Activated gamma-delta T cell treated with anti-CD3 and anti-CD28 coated beads, Interleukin-2, amount 50 U/mL, for 16 hours (primary cell): Measurements from ENCODE around the gene ATF2.

Source experiments
- DNase-seq: peaks from one replicate; pipeline ENCODE4 v3.0.0-alpha.2; 2020; ENCODE audit warnings: low read depth

ATF2 gene, protein sequence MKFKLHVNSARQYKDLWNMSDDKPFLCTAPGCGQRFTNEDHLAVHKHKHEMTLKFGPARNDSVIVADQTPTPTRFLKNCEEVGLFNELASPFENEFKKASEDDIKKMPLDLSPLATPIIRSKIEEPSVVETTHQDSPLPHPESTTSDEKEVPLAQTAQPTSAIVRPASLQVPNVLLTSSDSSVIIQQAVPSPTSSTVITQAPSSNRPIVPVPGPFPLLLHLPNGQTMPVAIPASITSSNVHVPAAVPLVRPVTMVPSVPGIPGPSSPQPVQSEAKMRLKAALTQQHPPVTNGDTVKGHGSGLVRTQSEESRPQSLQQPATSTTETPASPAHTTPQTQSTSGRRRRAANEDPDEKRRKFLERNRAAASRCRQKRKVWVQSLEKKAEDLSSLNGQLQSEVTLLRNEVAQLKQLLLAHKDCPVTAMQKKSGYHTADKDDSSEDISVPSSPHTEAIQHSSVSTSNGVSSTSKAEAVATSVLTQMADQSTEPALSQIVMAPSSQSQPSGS

DNA sequence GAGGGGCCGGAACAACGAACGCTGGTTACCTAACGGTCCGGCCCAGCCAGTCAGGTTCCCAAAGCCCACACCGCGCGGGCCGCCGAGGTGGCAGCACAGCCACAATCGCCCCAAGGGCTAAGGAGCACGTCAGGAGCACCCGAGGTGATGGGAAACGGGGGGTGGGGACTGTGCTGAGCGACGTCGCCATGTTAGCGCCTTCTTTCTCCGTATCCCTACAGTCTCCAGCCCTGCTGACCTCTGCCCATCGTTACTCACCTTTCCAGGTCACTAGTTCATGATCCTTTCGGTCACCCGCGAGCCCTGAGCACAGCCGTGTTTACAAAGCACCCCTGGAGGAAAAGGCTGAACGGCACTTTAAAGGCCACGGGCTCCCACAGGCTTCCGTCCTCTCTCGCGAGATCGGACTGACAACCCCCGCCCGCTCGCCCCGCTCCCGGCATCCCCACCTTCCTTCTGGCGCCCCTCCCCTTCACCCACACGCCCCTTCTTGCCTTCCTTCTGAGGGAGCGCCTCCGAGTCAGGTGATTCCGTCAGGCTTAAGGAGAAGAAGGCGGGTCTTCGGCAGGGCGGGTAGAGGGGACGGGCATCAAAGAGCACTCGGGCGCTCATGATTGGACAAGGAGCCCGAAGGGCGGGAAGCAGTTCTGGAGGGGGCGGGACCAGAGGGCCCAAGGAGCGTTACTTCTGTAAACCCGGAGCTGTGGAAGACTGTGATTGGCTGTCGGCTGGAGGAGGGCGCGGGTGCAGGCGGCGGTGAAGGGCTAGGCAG lies at the start of gene ATF2:
Gene ATF2 (minus strand): TSS at position 412 of the 772 bp plus-strand sequence. CDS start 31,760 bp downstream, outside the sequence.
- peak; percentile 97 for DNase-seq

DNA sequence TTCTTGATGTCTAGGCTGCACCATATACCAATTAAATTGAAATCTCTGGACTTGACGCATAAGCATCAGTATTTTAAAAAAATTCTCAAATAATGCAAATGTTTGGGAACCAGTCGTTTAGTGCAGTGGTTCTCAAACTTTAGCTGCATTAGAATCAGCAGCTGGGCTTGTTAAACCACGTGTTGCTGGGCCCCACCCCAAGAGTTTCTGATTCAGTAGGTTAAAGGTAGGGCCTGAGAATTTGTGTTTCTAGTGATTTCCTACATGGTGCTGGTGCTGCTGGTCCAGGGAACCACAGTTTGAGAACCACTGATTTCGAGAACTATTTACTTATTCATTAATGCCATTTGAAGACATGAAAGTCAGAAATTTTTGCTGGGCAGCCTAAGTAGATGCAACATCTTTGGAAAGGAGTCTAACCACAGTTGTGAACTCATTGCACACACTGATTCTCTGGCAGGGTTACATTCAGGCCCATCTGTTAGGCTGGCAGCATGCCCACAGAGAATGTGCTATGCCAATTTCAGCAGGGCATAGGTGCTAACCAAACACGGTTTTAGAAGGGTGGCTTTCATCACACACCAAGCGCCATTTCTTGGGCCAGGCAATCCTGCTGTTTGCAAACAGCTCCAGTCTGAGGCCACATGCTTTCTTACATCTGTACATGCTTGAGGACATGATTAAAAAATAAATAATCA lies 39.9 kb upstream of the ATF2 start:
- no peak for DNase-seq

DNA sequence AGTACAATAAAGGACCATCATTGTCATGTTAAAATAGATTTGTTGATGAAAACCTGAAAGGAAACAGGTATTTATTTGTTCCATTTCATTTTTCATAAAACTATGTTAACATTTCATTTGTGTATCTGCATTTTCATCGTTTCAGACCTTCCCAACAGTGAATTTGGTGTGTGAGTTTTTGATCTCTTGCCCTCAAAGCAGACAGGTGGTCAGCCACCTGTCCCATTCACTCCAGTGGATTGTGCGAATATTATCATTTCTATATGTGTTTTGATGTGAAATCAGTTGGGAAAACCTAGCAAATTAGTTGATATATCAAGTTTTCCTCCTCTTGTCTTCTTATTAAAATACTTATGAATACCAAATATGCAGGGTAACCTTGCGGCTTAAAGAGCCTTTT lies 38.9 kb upstream of the ATF2 start:
- DNase-seq, result no peak

DNA sequence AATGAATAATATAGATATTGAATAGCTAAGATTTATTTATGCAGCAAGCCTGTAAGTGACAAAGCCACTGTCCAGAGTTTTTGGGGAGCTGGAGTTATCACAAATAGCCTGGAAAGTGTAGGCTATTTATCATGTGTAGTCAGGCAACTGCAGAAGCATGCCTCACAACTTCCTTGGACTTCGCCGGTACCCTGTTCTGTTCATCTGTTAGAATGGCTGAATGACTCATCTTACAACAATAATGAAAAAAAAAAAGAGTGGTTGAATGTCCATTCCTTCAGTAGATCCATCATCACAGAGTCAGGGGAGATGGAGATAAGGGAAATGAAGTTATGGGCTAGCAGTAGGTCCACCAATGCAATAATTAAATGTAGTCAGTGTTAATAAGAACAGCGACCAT lies 37.5 kb upstream of the ATF2 start:
- no peak for DNase-seq

DNA sequence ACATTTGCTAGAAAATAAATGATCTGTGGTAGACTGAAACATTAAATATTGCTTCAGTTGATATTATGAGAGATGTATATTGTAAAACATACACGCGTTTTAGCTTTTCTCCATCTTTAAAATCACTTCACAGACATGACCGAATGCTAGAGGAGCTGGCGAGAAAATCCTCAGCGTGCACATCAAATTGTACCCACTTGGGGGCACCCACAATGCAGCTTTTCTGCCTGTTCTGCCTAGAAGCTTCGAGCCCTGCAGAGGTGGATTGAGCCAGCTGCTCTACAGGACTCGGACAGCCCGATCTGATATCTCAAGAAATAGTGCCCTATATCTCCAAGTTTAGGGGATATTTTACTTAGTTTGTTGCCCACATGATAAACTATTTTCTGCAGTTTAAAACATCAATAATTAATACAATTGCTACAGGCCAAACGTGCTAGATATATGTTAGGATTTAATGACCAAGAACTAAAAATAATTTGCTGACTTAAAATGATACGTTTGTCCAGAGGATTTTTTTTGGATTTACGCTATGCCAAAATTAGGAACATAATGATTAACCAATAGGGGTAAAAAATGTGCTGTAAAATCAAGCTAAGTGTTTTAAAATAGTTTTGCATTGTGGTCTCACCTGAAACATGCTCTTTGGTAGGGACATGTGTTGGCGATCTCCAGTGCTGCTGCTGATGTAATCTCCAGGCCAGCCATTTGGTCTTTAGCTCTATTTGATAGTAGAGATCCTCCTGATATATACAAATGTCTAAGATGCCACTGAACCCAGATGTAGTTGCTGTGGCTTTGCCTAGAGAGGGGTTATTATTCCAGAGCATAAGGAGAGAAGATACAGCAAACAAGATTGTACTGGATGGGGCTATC lies 35.9 kb upstream of the ATF2 start:
- peak; percentile 8 for DNase-seq

DNA sequence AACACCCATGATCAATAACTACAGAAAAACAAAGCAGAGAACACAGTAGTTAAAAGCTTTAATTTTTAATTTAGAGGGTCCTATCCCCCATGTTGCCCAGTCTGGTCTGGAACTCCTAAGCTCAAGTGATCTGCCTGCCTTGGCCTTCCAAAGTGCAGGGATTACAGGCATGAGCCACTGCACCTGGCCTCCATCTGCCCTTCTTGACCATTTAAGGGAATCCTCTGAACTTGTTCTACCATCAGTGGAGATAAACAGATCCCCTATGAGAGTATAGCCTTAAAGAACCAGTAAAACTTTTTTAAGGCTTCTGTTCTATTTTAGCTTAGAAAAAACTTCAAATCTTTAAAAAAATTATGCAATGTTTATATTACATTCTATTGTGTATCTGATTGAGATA lies 27.0 kb upstream of the ATF2 start:
- no peak for DNase-seq

DNA sequence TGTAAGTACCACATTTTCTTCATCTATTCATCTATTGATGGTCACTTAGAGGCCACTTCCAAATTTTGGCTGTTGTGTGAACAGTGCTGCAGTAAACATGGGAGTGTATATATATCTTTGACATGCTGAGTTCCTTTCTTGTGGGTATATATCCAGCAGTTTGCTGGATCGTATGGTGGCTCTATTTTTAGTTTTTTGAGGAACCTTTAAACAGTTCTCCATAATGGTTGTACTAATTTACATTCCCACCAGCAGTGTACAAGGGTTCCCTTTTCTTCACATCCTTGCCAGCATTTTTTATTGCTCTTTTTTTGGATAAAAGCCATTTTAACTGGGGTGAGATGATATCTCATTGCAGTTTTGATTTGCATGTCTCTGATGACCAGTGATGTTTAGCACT lies 20.8 kb upstream of the ATF2 start:
- DNase-seq, result no peak

DNA sequence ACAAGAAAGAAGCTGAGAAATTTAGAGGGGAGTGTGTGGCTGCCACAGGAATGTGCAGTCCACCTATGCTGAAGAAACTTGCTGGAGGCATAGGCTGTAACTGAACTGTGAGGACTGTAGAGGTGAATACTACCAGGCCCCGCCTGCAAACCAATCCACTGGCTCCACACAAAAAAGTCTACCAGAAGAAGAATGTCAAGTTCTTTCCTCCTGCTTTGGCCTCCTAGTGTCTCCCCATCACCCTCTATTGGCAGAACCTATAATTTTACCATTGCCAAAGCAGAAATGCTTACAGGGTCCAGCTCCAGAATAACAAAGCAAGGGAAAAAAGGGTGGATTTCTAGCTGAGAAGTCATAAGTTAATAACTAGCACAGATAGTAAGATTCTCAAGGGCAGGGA lies 19.4 kb upstream of the ATF2 start:
- DNase-seq, result no peak

DNA sequence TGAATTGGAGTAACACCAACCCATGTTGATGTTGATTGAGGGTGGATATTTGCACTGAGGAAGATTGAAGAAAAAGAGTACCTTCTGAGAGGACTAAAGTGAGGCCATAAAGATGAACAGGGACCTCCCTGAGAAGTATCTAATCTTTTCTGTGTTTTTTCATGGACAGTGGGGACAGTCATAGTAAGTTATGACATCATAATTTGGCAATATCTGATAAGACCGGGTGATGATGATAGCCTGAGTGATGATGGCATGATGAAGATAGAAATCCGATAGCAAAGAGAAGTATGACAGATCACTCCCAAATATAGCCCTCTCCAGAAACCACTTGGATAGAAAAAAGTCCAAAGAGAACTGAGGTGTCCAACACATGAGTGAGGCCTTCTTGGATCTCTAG lies 15.7 kb upstream of the ATF2 start:
- no peak for DNase-seq

DNA sequence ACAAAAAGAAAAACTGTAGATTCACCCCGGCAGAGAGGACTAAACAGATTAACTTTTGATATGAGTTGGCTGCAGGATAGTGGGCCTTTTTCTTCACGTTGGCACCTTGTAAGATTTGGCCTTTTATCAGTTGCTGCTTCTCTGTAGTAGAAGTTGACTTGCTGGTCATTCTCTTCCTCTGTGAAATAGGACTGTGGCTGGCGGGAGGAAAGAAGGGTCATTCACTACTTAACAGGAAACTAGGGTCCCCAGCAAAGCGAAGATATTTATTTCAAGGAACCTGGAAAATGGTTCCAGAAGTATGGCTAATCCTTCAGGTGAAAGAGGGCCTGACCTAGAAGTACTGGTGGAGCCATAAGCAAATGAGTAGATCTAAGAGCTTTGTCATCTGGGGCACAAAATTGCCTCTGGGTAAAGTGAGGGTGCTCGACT lies 13.9 kb upstream of the ATF2 start:
- no peak for DNase-seq

DNA sequence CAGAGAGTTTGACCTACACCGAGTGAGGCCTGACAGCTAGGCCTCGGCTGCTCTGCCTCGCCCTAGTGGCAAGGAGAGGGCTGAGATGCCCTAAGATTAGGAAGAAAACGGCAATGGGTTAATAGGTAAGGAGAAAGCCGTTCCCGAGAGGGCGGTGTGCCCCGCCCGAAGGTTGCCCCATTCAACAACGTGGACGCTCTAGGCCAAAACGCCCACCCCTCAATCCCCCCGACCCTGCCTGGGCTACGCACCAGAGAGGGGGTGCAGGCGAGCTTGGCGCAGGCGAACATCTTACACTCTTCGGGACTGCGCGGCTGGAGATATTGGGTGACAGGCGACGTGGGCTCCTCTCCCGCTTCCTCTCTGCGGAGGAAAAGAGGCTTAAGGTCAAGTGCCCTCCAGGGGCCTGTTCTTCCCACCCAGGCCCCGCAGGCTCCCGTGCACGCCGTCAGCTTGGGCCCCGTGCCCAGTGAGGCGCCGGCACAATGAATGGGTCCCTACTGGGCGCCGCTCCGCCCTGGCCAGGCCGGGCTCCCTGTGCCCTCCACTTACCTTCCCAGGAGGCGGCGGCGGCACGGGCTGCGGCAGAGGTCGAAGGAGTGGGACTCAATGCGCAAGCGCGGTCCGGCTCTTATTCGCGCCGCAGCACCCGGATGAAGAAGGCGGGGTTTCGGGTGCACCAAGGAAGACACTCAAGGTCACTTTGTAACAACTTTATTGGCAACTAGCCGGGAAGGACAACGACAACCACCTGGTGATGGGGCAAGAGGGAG lies 13.3 kb upstream of the ATF2 start, which contains the start of gene ATP5MC3:
Gene ATP5MC3 (minus strand): TSS at position 607 of the 773 bp plus-strand sequence. CDS start 317 bp downstream, at position 290.
- DNase-seq, result peak; percentile 83

DNA sequence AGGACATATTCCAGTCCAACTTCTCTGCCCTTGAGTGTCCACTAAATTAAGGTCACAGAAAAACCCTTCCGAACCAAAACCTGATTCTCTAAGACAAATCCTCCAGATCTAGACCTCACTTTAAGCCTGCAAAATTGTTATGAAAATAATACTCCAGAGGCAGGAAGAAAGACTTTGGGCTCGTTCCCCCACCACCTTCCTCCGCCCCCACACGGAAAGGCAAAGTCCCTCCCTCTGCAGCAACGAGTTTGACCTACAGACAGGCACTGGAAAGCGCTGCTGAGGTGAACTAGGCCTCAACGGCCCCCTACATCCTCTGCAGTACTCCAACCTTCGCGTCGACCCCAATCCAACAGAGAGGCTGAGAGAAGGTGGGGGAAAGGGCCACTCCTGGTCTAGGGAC lies 12.7 kb upstream of the ATF2 start:
- DNase-seq, result peak; percentile 17

DNA sequence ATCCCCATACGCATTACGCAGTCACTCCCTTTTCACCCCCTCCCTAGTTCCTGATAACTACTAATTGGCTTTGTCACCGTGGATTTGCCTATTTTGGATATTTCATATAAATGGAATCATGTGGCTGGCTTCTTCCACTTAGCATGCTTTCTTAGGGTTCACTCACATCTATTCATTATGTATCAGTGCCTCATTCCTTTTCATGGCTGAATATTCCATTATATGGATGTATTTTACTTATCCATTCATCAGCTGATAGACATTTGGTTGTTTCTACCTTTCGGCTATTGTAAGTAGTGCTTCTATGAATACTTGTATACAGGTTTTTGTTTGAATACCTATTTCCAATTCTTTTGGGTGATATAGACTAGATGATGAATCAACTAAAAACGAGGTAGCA lies 8.6 kb upstream of the ATF2 start:
- no peak for DNase-seq

DNA sequence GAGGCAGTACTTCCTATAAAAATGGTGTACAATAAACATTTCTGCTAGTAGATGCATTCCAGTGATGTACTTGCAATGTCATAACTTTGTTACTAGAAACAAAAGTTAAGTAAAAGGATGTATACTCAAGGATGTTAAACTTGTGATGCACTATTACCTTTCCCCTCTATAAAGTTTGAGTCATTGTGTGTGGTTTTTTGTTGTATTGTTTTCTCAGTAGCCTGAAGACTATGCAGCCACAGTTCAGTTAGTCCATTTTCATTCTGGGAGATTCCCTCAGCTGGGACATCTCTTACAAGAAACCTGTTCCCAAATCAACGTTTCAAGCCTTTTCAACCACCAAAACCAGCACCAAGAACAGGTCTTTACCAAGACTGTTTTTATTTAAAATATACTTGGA lies 7.9 kb upstream of the ATF2 start:
- DNase-seq, result no peak

DNA sequence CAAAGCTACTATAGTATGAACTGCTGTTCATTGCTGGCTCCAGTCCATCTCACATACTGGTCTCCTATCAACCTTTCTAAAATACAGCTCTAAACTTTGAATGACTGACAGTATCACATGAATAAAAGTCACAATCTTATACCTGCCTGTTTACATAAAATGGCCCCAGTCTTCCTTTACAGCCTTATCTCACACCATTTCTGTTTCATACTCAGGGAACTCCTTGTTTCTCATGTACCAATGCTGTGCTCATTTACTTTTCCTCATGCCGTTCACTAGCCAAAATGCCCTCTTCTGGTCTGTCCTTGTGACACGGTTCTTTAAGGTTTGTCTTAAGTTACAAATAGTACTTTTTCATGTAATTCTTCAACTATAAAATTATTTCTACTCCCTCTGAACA lies 7.3 kb upstream of the ATF2 start:
- no peak for DNase-seq

DNA sequence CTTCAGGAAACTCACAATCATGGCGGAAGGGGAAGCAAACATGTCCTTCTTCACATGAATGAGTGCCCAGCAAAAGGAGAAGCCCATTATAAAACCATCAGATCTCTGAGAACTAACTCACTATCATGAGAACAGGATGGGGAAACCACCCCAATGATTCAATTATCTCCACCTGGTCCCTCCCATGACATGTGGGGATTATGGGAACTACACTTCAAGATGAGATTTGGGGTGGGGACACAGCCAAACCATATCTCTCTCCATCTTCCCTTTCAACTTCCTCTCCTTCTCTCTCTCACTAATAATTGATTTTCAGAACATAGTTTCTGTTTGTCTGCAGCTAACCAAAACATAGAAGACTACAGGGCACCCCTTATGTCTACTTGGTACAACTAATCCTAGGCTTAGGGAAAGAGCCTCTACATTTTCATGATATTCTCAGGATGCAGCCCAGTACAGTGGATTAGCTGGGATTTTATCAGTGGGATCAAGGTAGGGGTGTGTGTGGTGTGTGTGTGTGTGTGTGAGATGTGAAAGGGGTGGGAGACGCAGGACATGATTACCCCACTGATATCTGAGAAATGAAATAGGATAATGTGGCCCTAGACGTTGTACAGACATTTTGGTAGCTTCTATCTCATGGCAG lies 2.8 kb upstream of the ATF2 start:
- DNase-seq, result no peak

DNA sequence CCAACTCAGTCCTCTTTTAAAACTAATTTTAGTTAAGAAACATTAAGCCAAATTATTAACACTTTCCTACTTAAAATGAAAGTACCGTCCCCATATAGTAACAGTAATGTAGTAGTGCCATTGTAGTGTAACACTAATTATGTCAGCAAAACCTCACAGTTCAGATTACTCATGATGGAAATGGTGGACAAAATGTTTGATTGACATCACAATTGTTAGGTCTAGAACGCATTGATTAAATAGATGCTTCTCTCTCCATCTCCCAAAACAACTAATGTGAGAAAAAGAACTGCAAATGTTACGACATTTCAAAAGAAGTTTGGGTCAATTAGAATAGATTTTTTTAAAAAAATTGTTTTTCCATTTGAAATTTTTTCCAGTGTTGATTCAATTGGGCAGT lies 1.2 kb upstream of the ATF2 start:
- no peak for DNase-seq

DNA sequence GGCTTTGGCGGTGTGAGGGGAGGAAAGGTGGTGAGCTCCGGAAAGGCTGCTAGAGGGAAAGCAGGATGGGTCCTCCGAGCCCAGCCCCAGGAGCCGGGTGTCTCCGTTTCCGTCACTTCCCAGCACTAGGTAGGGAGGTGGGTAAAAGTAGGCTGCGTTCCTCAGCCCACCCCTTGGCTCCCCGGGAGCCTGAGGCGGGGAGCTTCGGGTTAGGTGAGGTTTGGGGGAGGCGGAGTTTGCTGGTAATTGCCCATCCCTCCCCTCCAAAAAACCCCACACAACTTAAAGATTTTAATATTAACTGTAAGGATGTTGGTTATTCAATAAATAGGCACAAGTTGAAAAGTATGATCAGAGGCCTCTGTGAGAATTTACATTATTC lies 552 bp upstream of the ATF2 start:
- DNase-seq, result no peak

DNA sequence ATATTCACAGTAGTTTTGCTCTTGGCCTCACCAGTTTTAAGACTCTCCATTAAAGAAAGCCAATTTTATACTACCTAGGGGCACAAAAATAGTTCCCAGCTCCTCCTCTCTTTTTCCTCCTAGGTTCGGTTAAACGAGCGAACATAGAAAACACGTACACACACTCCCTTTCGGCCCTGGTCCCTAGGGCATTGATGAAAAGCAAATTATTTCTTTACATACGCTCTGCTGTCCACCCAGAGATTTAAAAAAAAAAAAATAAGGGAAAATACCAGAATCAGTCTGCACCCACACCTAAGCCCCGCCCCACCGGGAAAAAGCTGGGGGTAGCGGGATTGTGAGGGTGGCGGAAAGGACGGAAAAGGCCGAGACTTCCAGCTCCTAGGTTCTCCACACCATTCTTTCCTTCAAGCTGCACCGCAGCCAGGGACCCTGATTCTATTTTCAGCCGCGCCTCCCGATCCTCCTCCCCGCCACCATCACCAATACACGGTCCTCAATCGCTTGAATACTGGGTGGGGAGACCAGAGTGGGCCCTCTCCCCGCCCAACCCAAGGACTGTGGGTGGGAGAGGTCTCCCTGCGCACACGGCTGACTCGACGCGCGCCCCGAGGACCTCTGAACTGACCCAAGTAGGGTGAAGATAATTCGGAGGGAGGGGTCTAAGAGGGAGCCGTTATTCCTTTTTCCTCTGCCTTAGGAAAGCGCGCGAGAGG lies 769 bp downstream of the ATF2 start:
- no peak for DNase-seq
